ENCODE data around the gene IFI27. TPM values are rescaled to one million over a fixed set of nuclear protein-coding genes. Genes with fewer than 3 reads are reported as not detected.

IFI27 gene
- total and polyA plus RNA-seq, 2 of the 8 experiments (the other 6 are each of a cell fraction or from before 2014, with no cell fraction given), result 0.76 to 2.2 TPM

GRCh38 chr14:94129758-94130414 is 19.4 kb downstream of the IFI27 start (continued):
- TF ChIP-seq SIN3A (conservative IDR thresholded peaks at IDR 0.05 in 1 of 2, IDR thresholded peaks at IDR 0.05 in 1 of 2; ENCODE audit: low read depth in 1 of 2, low read length in 2 of 2), result peak in 1 of 2 experiments; percentile 79; a peak in 1 of 4 replicates
- TF ChIP-seq CHD7 (IDR thresholded peaks at IDR 0.05; ENCODE audit: insufficient replicate concordance, low read length), result no peak
- no peak for TF ChIP-seq TBP (IDR thresholded peaks at IDR 0.05; ENCODE audit: low read depth, low read length)
- TF ChIP-seq KDM4A (IDR thresholded peaks at IDR 0.05; ENCODE audit: low read depth, low read length, severe bottlenecking), result no peak
- TF ChIP-seq MAX (IDR thresholded peaks at IDR 0.05), result no peak
- TF ChIP-seq EGR1 (IDR thresholded peaks at IDR 0.05; ENCODE audit: borderline replicate concordance, low read depth, low read length), result no peak
- TF ChIP-seq FOSL1 (IDR thresholded peaks at IDR 0.05; ENCODE audit: insufficient read depth, low read depth, low read length), result no peak
- no peak for TF ChIP-seq EP300 (IDR thresholded peaks at IDR 0.05; ENCODE audit: borderline replicate concordance in 1 of 2, low read depth in 2 of 2, low read length in 2 of 2)
- TF ChIP-seq PHF8 (conservative IDR thresholded peaks at IDR 0.05; ENCODE audit: low read depth, low read length), result no peak
